ENCODE data around the gene PRSS33.

DNA sequence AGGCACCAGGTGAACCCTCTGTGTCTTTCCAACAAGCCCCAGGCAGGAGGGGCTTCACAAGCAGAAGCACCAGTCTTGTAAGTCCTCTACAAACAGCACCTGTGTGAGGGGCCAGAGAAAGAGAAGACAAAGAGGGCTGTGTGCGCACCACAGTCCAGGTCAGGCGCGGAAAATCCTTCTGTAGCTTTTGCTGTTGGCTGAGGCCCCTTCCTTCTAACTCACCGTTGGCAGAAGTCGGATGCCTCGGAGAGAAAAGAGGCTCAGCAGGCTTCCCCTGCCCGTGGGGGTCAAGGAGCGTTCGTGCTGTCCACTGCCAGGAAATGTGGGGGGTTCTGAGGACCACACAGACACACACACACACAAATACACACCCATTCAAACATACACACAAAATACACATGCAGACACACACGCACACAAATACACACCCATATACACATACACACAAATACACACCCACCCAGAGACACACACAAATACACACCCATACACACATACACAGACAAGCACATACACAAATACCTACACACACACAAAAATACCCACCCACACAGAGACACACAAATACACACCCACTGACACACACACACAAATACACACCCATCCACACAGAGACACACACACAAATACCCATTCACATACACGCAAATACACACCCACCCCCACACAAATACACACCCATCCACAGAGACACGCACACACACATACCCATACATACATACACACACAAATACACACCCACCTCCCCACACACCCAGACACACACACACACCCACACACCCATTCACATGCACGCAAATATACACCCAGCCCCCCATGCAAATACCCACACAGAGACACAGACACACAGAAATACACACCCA, 49.5 kb upstream of the PRSS33 start:
- TF ChIP-seq, protein P1, sequence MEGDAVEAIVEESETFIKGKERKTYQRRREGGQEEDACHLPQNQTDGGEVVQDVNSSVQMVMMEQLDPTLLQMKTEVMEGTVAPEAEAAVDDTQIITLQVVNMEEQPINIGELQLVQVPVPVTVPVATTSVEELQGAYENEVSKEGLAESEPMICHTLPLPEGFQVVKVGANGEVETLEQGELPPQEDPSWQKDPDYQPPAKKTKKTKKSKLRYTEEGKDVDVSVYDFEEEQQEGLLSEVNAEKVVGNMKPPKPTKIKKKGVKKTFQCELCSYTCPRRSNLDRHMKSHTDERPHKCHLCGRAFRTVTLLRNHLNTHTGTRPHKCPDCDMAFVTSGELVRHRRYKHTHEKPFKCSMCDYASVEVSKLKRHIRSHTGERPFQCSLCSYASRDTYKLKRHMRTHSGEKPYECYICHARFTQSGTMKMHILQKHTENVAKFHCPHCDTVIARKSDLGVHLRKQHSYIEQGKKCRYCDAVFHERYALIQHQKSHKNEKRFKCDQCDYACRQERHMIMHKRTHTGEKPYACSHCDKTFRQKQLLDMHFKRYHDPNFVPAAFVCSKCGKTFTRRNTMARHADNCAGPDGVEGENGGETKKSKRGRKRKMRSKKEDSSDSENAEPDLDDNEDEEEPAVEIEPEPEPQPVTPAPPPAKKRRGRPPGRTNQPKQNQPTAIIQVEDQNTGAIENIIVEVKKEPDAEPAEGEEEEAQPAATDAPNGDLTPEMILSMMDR (IDR thresholded peaks at IDR 0.05), result no peak
- no peak for TF ChIP-seq POLR2A (IDR thresholded peaks at IDR 0.05)
